K562 (cell line): ENCODE data around the gene METRN. TPM values are rescaled to one million over a fixed set of nuclear protein-coding genes. Genes with fewer than 3 reads are reported as not detected.

Experiments used
- ARID4B ChIP-seq: sonication (generic); formaldehyde crosslinking; IDR thresholded peaks from 2 replicates; pipeline ENCODE4 v1.8.0; 2022; ENCODE audit warnings: mild to moderate bottlenecking, missing genetic modification reagents
- CREM ChIP-seq: IDR thresholded peaks from 2 replicates; pipeline ENCODE4 v1.6.1; 2014; ENCODE audit warnings: antibody characterized with exemption, low read depth
- EGR1 ChIP-seq: fragments of 450-650 bp; conservative IDR thresholded peaks from 2 replicates; pipeline ENCODE4 v1.6.1; 2017; ENCODE audit warnings: mild to moderate bottlenecking
- FOSL1 ChIP-seq: fragments of 200-800 bp; sonication (Bioruptor generic); conservative IDR thresholded peaks from 2 replicates; pipeline ENCODE4 v1.6.1; 2016; ENCODE audit warnings: missing genetic modification characterization, missing compliant biosample characterization
- GTF3C2 ChIP-seq: IDR thresholded peaks from 3 replicates; pipeline ENCODE4 v1.6.1; 2011; ENCODE audit warnings: borderline replicate concordance, mild to moderate bottlenecking, moderate library complexity; ENCODE audit not compliant: insufficient read length; ENCODE audit errors: extremely low read depth
- L3MBTL2 ChIP-seq: fragments of 450-650 bp; IDR thresholded peaks from 2 replicates; pipeline ENCODE4 v1.6.1; 2016; ENCODE audit warnings: mild to moderate bottlenecking, moderate library complexity
- LCOR ChIP-seq: sonication (generic); formaldehyde crosslinking; IDR thresholded peaks from 2 replicates; pipeline ENCODE4 v1.8.0; 2022; ENCODE audit warnings: mild to moderate bottlenecking, missing genetic modification reagents
- PHF21A ChIP-seq: fragments of 450-650 bp; IDR thresholded peaks from 2 replicates; pipeline ENCODE4 v1.6.1; 2017; ENCODE audit warnings: low read depth, borderline replicate concordance
- RAD21 ChIP-seq, 2 experiments: fragments of 250-450 bp in 1 of 2; fragments of 450-650 bp in 1 of 2; sonication (Bioruptor Pico) in 1 of 2; formaldehyde crosslinking in 1 of 2; IDR thresholded peaks in 1 of 2; conservative IDR thresholded peaks in 1 of 2; 2 replicates each; pipeline versions ENCODE4 v1.4.0 to v1.8.0; 2020 to 2022; ENCODE audit warnings: mild to moderate bottlenecking in 2 of 2, moderate library complexity in 1 of 2
- SMC3 ChIP-seq: conservative IDR thresholded peaks from 2 replicates; pipeline ENCODE4 v1.6.1; 2011; ENCODE audit warnings: low read depth, low read length, improper control_type of control experiment; ENCODE audit not compliant: insufficient read depth
- ZBTB33 ChIP-seq: sonication (generic); formaldehyde crosslinking; IDR thresholded peaks from 2 replicates; pipeline ENCODE4 v1.8.1; 2023; ENCODE audit warnings: mild to moderate bottlenecking, missing genetic modification reagents
- polyA plus RNA-seq, 8 experiments: library from polyadenylated mRNA; depleted of rRNA in 4 of 8; stranded (reverse) in 5 of 8; unstranded in 3 of 8; fragments of >200 nt; fragmentation: Nextera tagmentation in 2 of 8; fragmentation: Illumina TruSeq in 1 of 8; extraction: Ambion mirVana in 2 of 8; extraction: Trizol in 1 of 8; gene quantifications; 2 replicates each; pipeline versions ENCODE4 v1.2.1 to v1.2.3, GENCODE V29; 2011 to 2014; ENCODE audit warnings: inconsistent platforms in 1 of 8, missing spikeins in 1 of 8
- total RNA-seq, 7 experiments: library from RNA; depleted of rRNA in 6 of 7; stranded (reverse); fragments of >200 nt in 6 of 7; fragmentation: Illumina TruSeq in 2 of 7; extraction: Trizol in 2 of 7; gene quantifications; 2 replicates each; pipeline versions ENCODE4 v1.2.1 to v1.2.3, GENCODE V29; 2011 to 2021; ENCODE audit warnings: low replicate concordance in 1 of 7
- TF ChIP-seq, protein P1 (sequence below), 3 experiments: IDR thresholded peaks in 2 of 3; conservative IDR thresholded peaks in 1 of 3; 2 replicates each; pipeline ENCODE4 v1.5.1; 2011 to 2012; ENCODE audit warnings: low read length in 3 of 3, mild to moderate bottlenecking in 3 of 3, control low read depth in 2 of 3, improper control_type of control experiment in 1 of 3, inconsistent platforms in 1 of 3, low read depth in 1 of 3, mixed read lengths in 1 of 3, moderate library complexity in 1 of 3; ENCODE audit not compliant: insufficient read depth in 2 of 3

METRN gene
- total and polyA plus RNA-seq, 9 of the 15 experiments (the other 6 are each of a cell fraction or from before 2014, with no cell fraction given), result 0.20 to 89.8 (median 15.4) TPM

DNA sequence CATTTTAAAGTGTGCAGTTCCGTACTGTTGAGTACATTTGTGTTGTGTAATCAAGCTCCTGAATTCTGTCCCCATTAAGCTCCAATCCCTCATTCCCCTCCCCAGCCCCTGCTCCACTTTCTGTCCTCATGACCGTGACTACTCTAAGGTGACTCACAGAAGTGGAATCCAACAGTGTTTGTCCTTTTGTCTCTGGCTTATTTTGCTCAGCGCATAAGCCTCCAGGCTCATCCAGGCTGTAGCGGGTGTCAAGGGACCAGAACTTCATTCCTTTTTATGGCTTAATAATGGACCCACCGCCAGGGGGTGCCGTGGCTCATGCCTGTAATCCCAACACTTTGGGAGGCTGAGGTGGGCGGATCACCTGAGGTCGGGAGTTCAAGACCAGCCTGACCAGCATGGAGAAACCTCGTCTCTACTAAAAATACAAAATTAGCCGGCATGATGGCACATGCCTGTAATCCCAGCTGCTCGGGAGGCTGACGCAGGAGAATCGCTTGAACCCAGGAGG is 2.1 kb upstream of the METRN start (continued):
- TF ChIP-seq ZBTB33 (CRISPR knock-in tag) (peak; percentile 94), PHF21A (0 out of 2 replicates have a peak, but pooled peaks have one; percentile 28), RAD21 (CRISPR knock-in tag; conservative IDR thresholded peaks at IDR 0.05 in 1 of 2, IDR thresholded peaks at IDR 0.05 in 1 of 2) (peak; percentile 61 to 75), SMC3 (0 out of 2 replicates have a peak, but pooled peaks have one; percentile 20), GTF3C2 (peak; percentile 10), FOSL1 (tag) (peak; percentile 66), EGR1 (peak; percentile 94), L3MBTL2 (0 out of 2 replicates have a peak, but pooled peaks have one; percentile 23), LCOR (CRISPR knock-in tag) (peak; percentile 38; the same call in 1 of the 2 replicates), CREM (0 out of 2 replicates have a peak, but pooled peaks have one; percentile 15), ARID4B (CRISPR knock-in tag) (0 out of 2 replicates have a peak, but pooled peaks have one; percentile 45)
- TF ChIP-seq, protein P1, sequence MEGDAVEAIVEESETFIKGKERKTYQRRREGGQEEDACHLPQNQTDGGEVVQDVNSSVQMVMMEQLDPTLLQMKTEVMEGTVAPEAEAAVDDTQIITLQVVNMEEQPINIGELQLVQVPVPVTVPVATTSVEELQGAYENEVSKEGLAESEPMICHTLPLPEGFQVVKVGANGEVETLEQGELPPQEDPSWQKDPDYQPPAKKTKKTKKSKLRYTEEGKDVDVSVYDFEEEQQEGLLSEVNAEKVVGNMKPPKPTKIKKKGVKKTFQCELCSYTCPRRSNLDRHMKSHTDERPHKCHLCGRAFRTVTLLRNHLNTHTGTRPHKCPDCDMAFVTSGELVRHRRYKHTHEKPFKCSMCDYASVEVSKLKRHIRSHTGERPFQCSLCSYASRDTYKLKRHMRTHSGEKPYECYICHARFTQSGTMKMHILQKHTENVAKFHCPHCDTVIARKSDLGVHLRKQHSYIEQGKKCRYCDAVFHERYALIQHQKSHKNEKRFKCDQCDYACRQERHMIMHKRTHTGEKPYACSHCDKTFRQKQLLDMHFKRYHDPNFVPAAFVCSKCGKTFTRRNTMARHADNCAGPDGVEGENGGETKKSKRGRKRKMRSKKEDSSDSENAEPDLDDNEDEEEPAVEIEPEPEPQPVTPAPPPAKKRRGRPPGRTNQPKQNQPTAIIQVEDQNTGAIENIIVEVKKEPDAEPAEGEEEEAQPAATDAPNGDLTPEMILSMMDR (IDR thresholded peaks at IDR 0.05 in 2 of 3, conservative IDR thresholded peaks at IDR 0.05 in 1 of 3; ENCODE audit: insufficient read depth in 2 of 3, low read depth in 1 of 3, low read length in 3 of 3), result peak; percentile 59 to 70 (median 66)
